ENCODE measurements around the gene DTX3. TPM values are rescaled to one million over a fixed set of nuclear protein-coding genes. Genes with fewer than 3 reads are reported as not detected.

DTX3 gene
- total and polyA plus RNA-seq, 4 experiments from 2014 or later: 4.2 to 37.1 (median 20.0) TPM

DNA sequence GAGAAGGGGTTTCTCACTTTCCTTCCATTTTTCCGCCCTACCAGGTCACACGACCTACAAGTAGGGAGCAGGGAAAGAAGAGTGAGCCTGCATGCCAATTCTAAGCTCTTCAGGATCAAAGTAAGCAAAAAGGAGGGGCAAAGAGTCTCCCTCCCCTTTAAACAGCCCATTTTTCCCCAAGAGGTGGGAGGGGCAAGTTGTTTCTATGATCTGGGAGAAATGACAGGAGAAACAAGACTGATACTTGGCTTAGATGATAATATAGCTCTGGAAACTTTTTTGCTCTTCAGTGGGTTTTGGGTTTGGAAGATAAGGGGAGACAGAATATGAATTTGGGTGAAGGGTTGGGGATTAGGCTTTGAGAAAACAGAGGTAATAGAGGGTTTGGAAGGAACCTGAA lies 1.8 kb downstream of the DTX3 start:
- peaks cover 13 to 25% of the 10 kb centered on the region in 2 donors for H3K36me3 Mint-ChIP-seq
- Histone ChIP-seq H3K36me3 (ENCODE audit: insufficient read depth, low read length) (no peaks in the 10 kb centered on the region), H3K4me1 (ENCODE audit: insufficient read depth, low read length) (peaks cover 39% of the 10 kb centered on the region), H3K9me3 (ENCODE audit: control insufficient read depth in 1 of 2, low read length in 2 of 2) (no peaks in the 10 kb centered on the region), H3K4me3 (ENCODE audit: low read length in 2 of 2) (no peak overlapping the region), H3K27ac (ENCODE audit: low read depth, low read length) (no peak overlapping the region), H3K27me3 (ENCODE audit: insufficient read depth, low read length) (no peaks in the 10 kb centered on the region)
- ChIA-PET POLR2A (ENCODE audit: partially characterized antibody) (interaction anchor here (1.2 to 1.5 kb wide), 3 partner anchors 9 to 150 kb away, joined by 3 read pairs; no protein-coding TSS in a partner anchor), CTCF (ENCODE audit: partially characterized antibody) (interaction anchor here (1.5 to 2.1 kb wide), 3 partner anchors 14 to 25 kb away, joined by 3 to 8 read pairs (median 7); no protein-coding TSS in a partner anchor)
- peaks cover 20 to 47% (median 34%) of the 10 kb centered on the region in 4 donors for H3K4me1 Mint-ChIP-seq
- peak overlapping the region in 3 of 7 donors; percentile 12 to 52 (median 35) for H3K27ac Mint-ChIP-seq
- H3K4me3 Mint-ChIP-seq: peak overlapping the region in 7 of 8 donors; percentile 7 to 90 (median 87)
- DNase-seq: no peak
- H3K27me3 Mint-ChIP-seq: peaks cover 2 to 3% of the 10 kb centered on the region in 2 donors
- no peaks in the 10 kb centered on the region for H3K9me3 Mint-ChIP-seq
- intact Hi-C loops (cut with micrococcal nuclease): no loop called here

- intact Hi-C loops (cut with micrococcal nuclease): no loop called here
- ChIA-PET CTCF (ENCODE audit: partially characterized antibody) (interaction anchor here (1.2 to 2.1 kb wide), 3 partner anchors 13 to 23 kb away, joined by 4 to 8 read pairs (median 7); no protein-coding TSS in a partner anchor), POLR2A (ENCODE audit: partially characterized antibody) (interaction anchor here (1.2 kb wide), 1 partner anchor 150 kb away, joined by 3 read pairs; no protein-coding TSS in a partner anchor)
- DNase-seq: no peak
- H3K4me3 Mint-ChIP-seq: peak overlapping the region in 1 of 8 donors; percentile 40
- Histone ChIP-seq H3K27ac (ENCODE audit: low read depth, low read length) (no peak overlapping the region), H3K4me3 (ENCODE audit: low read length in 2 of 2) (no peak overlapping the region), H3K36me3 (ENCODE audit: insufficient read depth, low read length) (no peaks in the 10 kb centered on the region), H3K4me1 (ENCODE audit: insufficient read depth, low read length) (peaks cover 39% of the 10 kb centered on the region), H3K27me3 (ENCODE audit: insufficient read depth, low read length) (no peaks in the 10 kb centered on the region), H3K9me3 (ENCODE audit: control insufficient read depth in 1 of 2, low read length in 2 of 2) (no peaks in the 10 kb centered on the region)
- peaks cover 20 to 48% (median 33%) of the 10 kb centered on the region in 4 donors for H3K4me1 Mint-ChIP-seq
- H3K27ac Mint-ChIP-seq: peak overlapping the region in 2 of 7 donors; percentile 12 to 35
- no peaks in the 10 kb centered on the region for H3K9me3 Mint-ChIP-seq
- H3K27me3 Mint-ChIP-seq: peaks cover 2 to 3% of the 10 kb centered on the region in 2 donors
- H3K36me3 Mint-ChIP-seq: peaks cover 8 to 21% of the 10 kb centered on the region in 2 donors
Observed at GRCh38 chr12:57606821-57607220, 2.2 kb downstream of the DTX3 start.

DNA sequence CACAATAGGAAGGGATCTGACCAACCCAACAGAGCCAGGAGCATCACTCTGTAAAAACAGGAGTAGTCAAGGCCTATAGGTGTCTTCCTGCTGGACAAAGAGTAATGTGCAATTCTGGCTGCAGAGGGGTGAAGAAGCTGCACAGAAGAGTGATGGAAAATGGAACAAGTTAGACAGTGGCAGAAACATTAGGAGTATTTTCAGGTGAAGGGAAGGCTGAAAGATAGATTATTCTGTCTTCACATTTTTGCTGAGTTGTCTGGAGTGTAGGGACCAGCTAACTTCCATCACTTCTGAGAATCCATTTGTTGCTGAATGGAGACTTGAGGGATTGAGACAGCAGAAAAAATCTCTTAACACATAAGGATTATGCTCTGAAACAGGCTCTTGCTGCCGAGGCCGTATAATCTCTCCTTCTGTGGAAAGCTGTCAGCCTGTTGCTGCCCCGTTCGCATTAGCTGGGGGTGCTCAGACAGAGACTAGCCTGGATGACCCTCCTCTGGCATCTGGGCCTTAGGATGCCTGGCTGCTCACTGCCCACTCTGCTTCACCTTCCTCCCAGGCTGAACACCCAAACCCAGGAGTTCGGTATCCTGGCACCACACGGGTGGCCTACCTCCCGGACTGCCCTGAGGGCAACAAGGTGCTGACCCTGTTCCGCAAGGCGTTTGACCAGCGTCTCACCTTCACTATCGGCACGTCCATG lies 3.5 kb downstream of the DTX3 start:
- Histone ChIP-seq H3K4me3 (ENCODE audit: low read length in 2 of 2) (no peak overlapping the region), H3K36me3 (ENCODE audit: insufficient read depth, low read length) (no peaks in the 10 kb centered on the region), H3K4me1 (ENCODE audit: insufficient read depth, low read length) (peaks cover 36% of the 10 kb centered on the region), H3K27ac (ENCODE audit: low read depth, low read length) (no peak overlapping the region), H3K9me3 (ENCODE audit: control insufficient read depth in 1 of 2, low read length in 2 of 2) (no peaks in the 10 kb centered on the region), H3K27me3 (ENCODE audit: insufficient read depth, low read length) (peaks cover 10% of the 10 kb centered on the region)
- ChIA-PET POLR2A (ENCODE audit: partially characterized antibody) (no interaction called here), CTCF (ENCODE audit: partially characterized antibody) (interaction anchor here (1.1 to 2.1 kb wide), 3 partner anchors 15 to 28 kb away, joined by 3 to 8 read pairs (median 4); no protein-coding TSS in a partner anchor)
- H3K9me3 Mint-ChIP-seq: no peaks in the 10 kb centered on the region
- no peak for DNase-seq
- peak overlapping the region in 1 of 8 donors; percentile 40 for H3K4me3 Mint-ChIP-seq
- H3K27me3 Mint-ChIP-seq: peaks cover 3 to 9% of the 10 kb centered on the region in 2 donors
- intact Hi-C loops (cut with micrococcal nuclease): no loop called here
- peaks cover 0 to 11% of the 10 kb centered on the region in 2 donors for H3K36me3 Mint-ChIP-seq
- H3K4me1 Mint-ChIP-seq: peaks cover 19 to 47% (median 30%) of the 10 kb centered on the region in 4 donors
- H3K27ac Mint-ChIP-seq: peak overlapping the region in 2 of 7 donors; percentile 15 to 30

DNA sequence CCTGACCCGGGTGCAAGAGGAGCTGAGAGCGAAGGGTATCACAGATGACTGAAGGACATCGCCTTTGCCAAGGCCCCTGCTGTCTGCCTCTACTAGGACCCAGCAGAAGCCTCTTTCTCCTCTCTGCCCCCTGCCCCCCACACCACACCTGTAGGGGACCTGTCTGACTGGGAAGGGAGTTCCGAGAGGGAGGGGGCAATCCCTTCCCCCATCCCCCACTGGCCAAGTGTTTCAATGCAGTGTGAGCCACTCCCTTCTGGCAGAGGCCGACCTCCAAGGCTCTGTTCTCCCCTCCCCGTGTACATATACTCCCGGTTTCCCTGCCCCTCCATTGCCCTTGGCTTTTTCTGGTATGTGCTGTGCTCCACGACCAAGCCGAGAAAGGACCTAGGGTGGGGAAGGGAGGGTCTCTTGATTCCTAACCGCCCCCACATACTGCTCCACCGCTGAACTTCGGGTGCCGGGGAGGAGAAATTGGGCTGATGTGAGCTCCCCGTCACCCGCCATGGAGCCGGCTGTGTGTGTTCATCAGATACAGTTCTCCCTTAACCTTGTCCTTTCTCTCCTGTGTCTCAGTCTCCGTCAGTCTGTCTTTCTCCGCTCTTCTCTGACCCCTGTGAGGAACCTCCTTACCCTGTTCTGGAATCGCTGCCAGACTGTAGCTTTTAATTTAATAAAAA lies 4.6 kb downstream of the DTX3 start:
- H3K9me3 Mint-ChIP-seq: no peaks in the 10 kb centered on the region
- ChIA-PET CTCF (ENCODE audit: partially characterized antibody) (interaction anchor here (1.2 kb wide), 1 partner anchor 26 kb away, joined by 3 read pairs; no protein-coding TSS in a partner anchor), POLR2A (ENCODE audit: partially characterized antibody) (interaction anchor here (0.5 kb wide), 1 partner anchor 129 kb away, joined by 3 read pairs; the partner anchor contains the start of gene ARHGAP9)
- H3K4me1 Mint-ChIP-seq: peaks cover 12 to 35% (median 21%) of the 10 kb centered on the region in 4 donors
- Histone ChIP-seq H3K9me3 (ENCODE audit: control insufficient read depth in 1 of 2, low read length in 2 of 2) (no peaks in the 10 kb centered on the region), H3K36me3 (ENCODE audit: insufficient read depth, low read length) (no peaks in the 10 kb centered on the region), H3K4me3 (ENCODE audit: low read length in 2 of 2) (no peak overlapping the region), H3K27me3 (ENCODE audit: insufficient read depth, low read length) (peaks cover 10% of the 10 kb centered on the region), H3K4me1 (ENCODE audit: insufficient read depth, low read length) (peaks cover 24% of the 10 kb centered on the region), H3K27ac (ENCODE audit: low read depth, low read length) (no peak overlapping the region)
- intact Hi-C loops (cut with micrococcal nuclease): no loop called here
- DNase-seq: no peak
- peaks cover 3 to 12% of the 10 kb centered on the region in 2 donors for H3K27me3 Mint-ChIP-seq
- H3K4me3 Mint-ChIP-seq: no peak overlapping the region
- H3K27ac Mint-ChIP-seq: no peak overlapping the region
- peaks cover 0 to 11% of the 10 kb centered on the region in 2 donors for H3K36me3 Mint-ChIP-seq

- no peaks in the 10 kb centered on the region for H3K9me3 Mint-ChIP-seq
- peak overlapping the region in 7 of 8 donors; percentile 63 to 89 (median 77) for H3K4me3 Mint-ChIP-seq
- DNase-seq: no peak
- peaks cover 0 to 11% of the 10 kb centered on the region in 2 donors for H3K36me3 Mint-ChIP-seq
- H3K4me1 Mint-ChIP-seq: peaks cover 11 to 29% (median 19%) of the 10 kb centered on the region in 4 donors
- no peaks in the 10 kb centered on the region for H3K36me3 ChIP-seq (ENCODE audit: insufficient read depth, low read length)
- intact Hi-C loops (cut with micrococcal nuclease): loop anchor here (2.0 to 5.0 kb wide), 2 partner anchors 19 to 88 kb away; partner anchors contain the start of genes DDIT3, MBD6 and PIP4K2C
- no peak overlapping the region for H3K27ac ChIP-seq (ENCODE audit: low read depth, low read length)
- ChIA-PET CTCF (ENCODE audit: partially characterized antibody) (interaction anchor here (1.0 to 1.2 kb wide), 2 partner anchors 10 to 26 kb away, joined by 3 read pairs; no protein-coding TSS in a partner anchor), POLR2A (ENCODE audit: partially characterized antibody) (no interaction called here)
- H3K4me3 ChIP-seq (ENCODE audit: low read length in 2 of 2): no peak overlapping the region
- H3K27me3 Mint-ChIP-seq: peaks cover 3 to 14% of the 10 kb centered on the region in 2 donors
- peaks cover 20% of the 10 kb centered on the region for H3K4me1 ChIP-seq (ENCODE audit: insufficient read depth, low read length)
- H3K9me3 ChIP-seq (ENCODE audit: control insufficient read depth in 1 of 2, low read length in 2 of 2): no peaks in the 10 kb centered on the region
- peaks cover 10% of the 10 kb centered on the region for H3K27me3 ChIP-seq (ENCODE audit: insufficient read depth, low read length)
- peak overlapping the region in 4 of 7 donors; percentile 15 to 77 (median 46) for H3K27ac Mint-ChIP-seq
Observed at GRCh38 chr12:57609781-57610553, 5.3 kb downstream of the DTX3 start.

GRCh38 chr12:57610554-57611107 lies 6.0 kb downstream of the DTX3 start:
- Histone ChIP-seq H3K27me3 (ENCODE audit: insufficient read depth, low read length) (peaks cover 10% of the 10 kb centered on the region), H3K4me3 (ENCODE audit: low read length in 2 of 2) (peak overlapping the region; percentile 23 to 57), H3K4me1 (ENCODE audit: insufficient read depth, low read length) (peaks cover 14% of the 10 kb centered on the region), H3K36me3 (ENCODE audit: insufficient read depth, low read length) (no peaks in the 10 kb centered on the region), H3K27ac (ENCODE audit: low read depth, low read length) (no peak overlapping the region), H3K9me3 (ENCODE audit: control insufficient read depth in 1 of 2, low read length in 2 of 2) (no peaks in the 10 kb centered on the region)
- no peak for DNase-seq
- Mint-ChIP-seq H3K27me3 (peaks cover 3 to 17% of the 10 kb centered on the region in 2 donors), H3K27ac (peak overlapping the region in 4 of 7 donors; percentile 15 to 77 (median 46)), H3K4me1 (peaks cover 5 to 22% (median 13%) of the 10 kb centered on the region in 4 donors), H3K4me3 (peak overlapping the region; percentile 63 to 89 (median 76)), H3K9me3 (no peaks in the 10 kb centered on the region), H3K36me3 (peaks cover 0 to 9% of the 10 kb centered on the region in 2 donors)
- intact Hi-C loops (cut with micrococcal nuclease): loop anchor here (2.0 to 5.0 kb wide), 2 partner anchors 20 to 88 kb away; partner anchors contain the start of genes DDIT3, MBD6 and PIP4K2C
- ChIA-PET POLR2A (ENCODE audit: partially characterized antibody) (no interaction called here), CTCF (ENCODE audit: partially characterized antibody) (interaction anchor here (1.0 to 1.4 kb wide), 4 partner anchors 9 to 28 kb away, joined by 3 to 6 read pairs (median 4); partner anchors contain the start of gene B4GALNT1)
